ENCODE measurements around the gene LEP.

LEP gene

GRCh38 chr7:128209229-128210035, 31.6 kb upstream of the LEP start:
- 0 out of 2 replicates have a peak, but pooled peaks have one; percentile 27 for TF ChIP-seq TCF12 (IDR thresholded peaks at IDR 0.05; ENCODE audit: low read depth)
- no peak for TF ChIP-seq NFIC (IDR thresholded peaks at IDR 0.05)
- TF ChIP-seq REST (IDR thresholded peaks at IDR 0.05; ENCODE audit: low read depth), result no peak
- TF ChIP-seq TAF1 (IDR thresholded peaks at IDR 0.05; ENCODE audit: low read depth), result no peak
- no peak for TF ChIP-seq USF1 (IDR thresholded peaks at IDR 0.05)
- no peak for TF ChIP-seq CREB1 (IDR thresholded peaks at IDR 0.05; ENCODE audit: low read depth)
- peak; percentile 99 for TF ChIP-seq RAD21 (IDR thresholded peaks at IDR 0.05; ENCODE audit: low read depth)
- no peak for TF ChIP-seq ZBTB7A (IDR thresholded peaks at IDR 0.05; ENCODE audit: low read depth)
- no peak for TF ChIP-seq YY1 (IDR thresholded peaks at IDR 0.05; ENCODE audit: low read depth)
- TF ChIP-seq EP300 (IDR thresholded peaks at IDR 0.05; ENCODE audit: borderline replicate concordance), result no peak
- TF ChIP-seq MAX (IDR thresholded peaks at IDR 0.05), result peak; percentile 79

- no peak for TF ChIP-seq MAX (IDR thresholded peaks at IDR 0.05)
- TF ChIP-seq USF1 (IDR thresholded peaks at IDR 0.05), result no peak
- TF ChIP-seq TEAD4 (IDR thresholded peaks at IDR 0.05), result no peak
- no peak for TF ChIP-seq YY1 (IDR thresholded peaks at IDR 0.05; ENCODE audit: low read depth)
- TF ChIP-seq ZBTB7A (IDR thresholded peaks at IDR 0.05; ENCODE audit: low read depth), result no peak
These were observed 31.1 kb upstream of the LEP start for GRCh38 chr7:128210036-128210347.

GRCh38 chr7:128210590-128211570, 30.2 kb upstream of the LEP start:
- TF ChIP-seq FOXM1 (IDR thresholded peaks at IDR 0.05; ENCODE audit: borderline replicate concordance, low read depth), result no peak
- TF ChIP-seq CEBPB (IDR thresholded peaks at IDR 0.05), result no peak
- TF ChIP-seq CREB1 (IDR thresholded peaks at IDR 0.05; ENCODE audit: low read depth), result no peak
- TF ChIP-seq MAX (IDR thresholded peaks at IDR 0.05), result no peak
- TF ChIP-seq EP300 (IDR thresholded peaks at IDR 0.05; ENCODE audit: borderline replicate concordance), result no peak
- no peak for TF ChIP-seq ZBTB7A (IDR thresholded peaks at IDR 0.05; ENCODE audit: low read depth)
- TF ChIP-seq TAF1 (IDR thresholded peaks at IDR 0.05; ENCODE audit: low read depth), result no peak
- no peak for TF ChIP-seq RAD21 (IDR thresholded peaks at IDR 0.05; ENCODE audit: low read depth)
- no peak for TF ChIP-seq USF1 (IDR thresholded peaks at IDR 0.05)
- TF ChIP-seq EGR1 (IDR thresholded peaks at IDR 0.05), result no peak
- TF ChIP-seq TEAD4 (IDR thresholded peaks at IDR 0.05), result no peak
- TF ChIP-seq YY1 (IDR thresholded peaks at IDR 0.05; ENCODE audit: low read depth), result no peak
- TF ChIP-seq NFIC (IDR thresholded peaks at IDR 0.05), result no peak

- no peak for TF ChIP-seq MAX (IDR thresholded peaks at IDR 0.05)
- TF ChIP-seq NFIC (IDR thresholded peaks at IDR 0.05), result no peak
- TF ChIP-seq TCF12 (IDR thresholded peaks at IDR 0.05; ENCODE audit: low read depth), result no peak
- TF ChIP-seq USF1 (IDR thresholded peaks at IDR 0.05), result no peak
- TF ChIP-seq RAD21 (IDR thresholded peaks at IDR 0.05; ENCODE audit: low read depth), result no peak
- TF ChIP-seq EP300 (IDR thresholded peaks at IDR 0.05; ENCODE audit: borderline replicate concordance), result no peak
- no peak for TF ChIP-seq FOXM1 (IDR thresholded peaks at IDR 0.05; ENCODE audit: borderline replicate concordance, low read depth)
- no peak for TF ChIP-seq TAF1 (IDR thresholded peaks at IDR 0.05; ENCODE audit: low read depth)
- TF ChIP-seq ZBTB7A (IDR thresholded peaks at IDR 0.05; ENCODE audit: low read depth), result no peak
- TF ChIP-seq CEBPB (IDR thresholded peaks at IDR 0.05), result no peak
- no peak for TF ChIP-seq YY1 (IDR thresholded peaks at IDR 0.05; ENCODE audit: low read depth)
- TF ChIP-seq TEAD4 (IDR thresholded peaks at IDR 0.05), result no peak
- no peak for TF ChIP-seq EGR1 (IDR thresholded peaks at IDR 0.05)
- TF ChIP-seq CREB1 (IDR thresholded peaks at IDR 0.05; ENCODE audit: low read depth), result no peak
- no peak for TF ChIP-seq REST (IDR thresholded peaks at IDR 0.05; ENCODE audit: low read depth)
These were observed 29.5 kb upstream of the LEP start for GRCh38 chr7:128211626-128212025.

All from Ishikawa (cell line).